HepG2 (cell line): Measurements from ENCODE around the gene PIGZ. TPM values are rescaled to one million over a fixed set of nuclear protein-coding genes. Genes with fewer than 3 reads are reported as not detected.

Experiments used
- AFF4 ChIP-seq: sonication (generic); formaldehyde crosslinking; IDR thresholded peaks from 2 replicates; pipeline ENCODE4 v1.4.0; 2020; ENCODE audit warnings: missing genetic modification reagents
- BCL6 ChIP-seq: IDR thresholded peaks from 2 replicates; pipeline ENCODE4 v1.6.1; 2016; ENCODE audit warnings: missing genetic modification reagents, missing compliant biosample characterization
- EP300 ChIP-seq, 3 experiments: sonication (generic) in 1 of 3; formaldehyde crosslinking in 1 of 3; IDR thresholded peaks; 2 replicates each; pipeline versions ENCODE4 v1.5.1 to v1.6.1; 2011 to 2020; ENCODE audit warnings: low read depth in 2 of 3, low read length in 2 of 3, borderline replicate concordance in 1 of 3, improper control_type of control experiment in 1 of 3, mild to moderate bottlenecking in 1 of 3, missing genetic modification reagents in 1 of 3, moderate library complexity in 1 of 3
- GATA4 ChIP-seq: sonication (generic); IDR thresholded peaks from 2 replicates; pipeline ENCODE4 v1.6.1; 2016; ENCODE audit warnings: antibody characterized with exemption, low read depth, borderline replicate concordance
- HDAC1 ChIP-seq: sonication (generic); formaldehyde crosslinking; IDR thresholded peaks from 2 replicates; pipeline ENCODE4 v1.5.1; 2020; ENCODE audit warnings: mild to moderate bottlenecking, missing genetic modification reagents
- HINFP ChIP-seq: sonication (generic); formaldehyde crosslinking; IDR thresholded peaks from 2 replicates; pipeline ENCODE4 v1.4.0; 2020; ENCODE audit warnings: low read depth, mild to moderate bottlenecking, missing genetic modification reagents
- HNRNPH1 ChIP-seq: fragments of 200-400 bp; formaldehyde crosslinking; optimal IDR thresholded peaks from 2 replicates; pipeline ENCODE3; 2017; ENCODE audit warnings: mild to moderate bottlenecking, low read depth, low read length
- HNRNPL ChIP-seq: fragments of 200-400 bp; formaldehyde crosslinking; IDR thresholded peaks from 2 replicates; pipeline ENCODE4 v1.6.1; 2017; ENCODE audit warnings: mild to moderate bottlenecking, low read depth, low read length
- MYNN ChIP-seq: sonication (generic); formaldehyde crosslinking; IDR thresholded peaks from 2 replicates; pipeline ENCODE4 v1.4.0; 2020; ENCODE audit warnings: mild to moderate bottlenecking, low read depth, missing genetic modification reagents
- NFKBIZ ChIP-seq: IDR thresholded peaks from 2 replicates; pipeline ENCODE4 v1.6.1; 2018; ENCODE audit warnings: missing genetic modification reagents, missing compliant biosample characterization
- PHF8 ChIP-seq: sonication (generic); formaldehyde crosslinking; IDR thresholded peaks from 2 replicates; pipeline ENCODE4 v1.5.0; 2020; ENCODE audit warnings: missing genetic modification reagents
- RBFOX2 ChIP-seq: fragments of 200-400 bp; formaldehyde crosslinking; IDR thresholded peaks from 2 replicates; pipeline ENCODE4 v1.6.1; 2017; ENCODE audit warnings: low read depth, mild to moderate bottlenecking, low read length
- SP140L ChIP-seq: sonication (generic); formaldehyde crosslinking; IDR thresholded peaks from 2 replicates; pipeline ENCODE4 v1.4.0; 2020; ENCODE audit warnings: missing genetic modification reagents, borderline replicate concordance
- SP2 ChIP-seq: sonication (generic); formaldehyde crosslinking; IDR thresholded peaks from 2 replicates; pipeline ENCODE4 v1.5.1; 2020; ENCODE audit warnings: mild to moderate bottlenecking, missing genetic modification reagents
- TBL1XR1 ChIP-seq: fragments of 150-350 bp; IDR thresholded peaks from 2 replicates; pipeline ENCODE4 v1.6.1; 2014; ENCODE audit warnings: borderline replicate concordance, low read length; ENCODE audit not compliant: partially characterized antibody
- ZBTB42 ChIP-seq: sonication (generic); formaldehyde crosslinking; IDR thresholded peaks from 2 replicates; pipeline ENCODE4 v1.5.0; 2020; ENCODE audit warnings: mild to moderate bottlenecking, missing genetic modification reagents
- ZEB1 ChIP-seq: IDR thresholded peaks from 2 replicates; pipeline ENCODE4 v1.6.1; 2012; ENCODE audit warnings: mild to moderate bottlenecking, low read depth, inconsistent platforms; ENCODE audit not compliant: insufficient replicate concordance
- ZFX ChIP-seq: sonication (generic); formaldehyde crosslinking; IDR thresholded peaks from 2 replicates; pipeline ENCODE4 v1.4.0; 2020; ENCODE audit warnings: mild to moderate bottlenecking, low read depth, missing genetic modification reagents, moderate library complexity
- ZNF30 ChIP-seq: sonication (generic); formaldehyde crosslinking; IDR thresholded peaks from 2 replicates; pipeline ENCODE4 v1.5.0; 2020; ENCODE audit warnings: mild to moderate bottlenecking, missing genetic modification reagents
- ZNF432 ChIP-seq: sonication (generic); formaldehyde crosslinking; IDR thresholded peaks from 2 replicates; pipeline ENCODE4 v1.5.0; 2020; ENCODE audit warnings: missing genetic modification reagents, mild to moderate bottlenecking, borderline replicate concordance
- ZNF552 ChIP-seq: sonication (generic); formaldehyde crosslinking; IDR thresholded peaks from 2 replicates; pipeline ENCODE4 v1.9.0; 2022; ENCODE audit warnings: missing genetic modification reagents, mild to moderate bottlenecking, borderline replicate concordance
- polyA plus RNA-seq, 8 experiments: library from polyadenylated mRNA; depleted of rRNA in 3 of 8; stranded (reverse) in 7 of 8; unstranded in 1 of 8; fragments of >200 nt; fragmentation: Illumina TruSeq in 4 of 8; extraction: Trizol in 4 of 8; gene quantifications; 2 replicates each; pipeline versions ENCODE4 v1.2.1 to v1.2.3, GENCODE V29; 2011 to 2016; ENCODE audit warnings: low read depth in 4 of 8, missing spikeins in 1 of 8, mixed read lengths in 1 of 8; ENCODE audit not compliant: insufficient read depth in 1 of 8
- total RNA-seq, 5 experiments: library from RNA; depleted of rRNA; stranded (reverse); fragments of >200 nt; fragmentation: Illumina TruSeq; extraction: Trizol; gene quantifications; 2 replicates each; pipeline ENCODE4 v1.2.3, GENCODE V29; 2016; ENCODE audit warnings: low read depth in 1 of 5

PIGZ gene
- total and polyA plus RNA-seq, 2 of the 13 experiments (the other 11 are each of a cell fraction or from before 2014, with no cell fraction given): 4.7 to 60.5 TPM

- TF ChIP-seq RBFOX2 (peak; percentile 99), HNRNPL (0 out of 2 replicates have a peak, but pooled peaks have one; percentile 73), ZNF30 (CRISPR knock-in tag) (peak; percentile 27; the same call in 1 of the 2 replicates), HDAC1 (CRISPR knock-in tag) (peak; percentile 98), ZFX (CRISPR knock-in tag) (peak; percentile 96), ZEB1 (no peak), HNRNPH1 (no peak), ZNF432 (no peak), BCL6 (CRISPR knock-in tag) (peak; percentile 74), ZNF552 (CRISPR knock-in tag) (0 out of 2 replicates have a peak, but pooled peaks have one; percentile 21), ZBTB42 (CRISPR knock-in tag) (no peak), GATA4 (peak; percentile 37; the same call in 1 of the 2 replicates), EP300 (IDR thresholded peaks at IDR 0.05; ENCODE audit: low read depth in 2 of 2, low read length in 2 of 2) (no peak), EP300 (CRISPR knock-in tag; IDR thresholded peaks at IDR 0.05; ENCODE audit: borderline replicate concordance) (peak; percentile 65; the same call in 1 of the 2 replicates), TBL1XR1 (no peak), MYNN (CRISPR knock-in tag) (peak; percentile 34; the same call in 1 of the 2 replicates), PHF8 (CRISPR knock-in tag) (peak; percentile 90), AFF4 (CRISPR knock-in tag) (peak; percentile 93), SP2 (CRISPR knock-in tag) (peak; percentile 83), NFKBIZ (CRISPR knock-in tag) (peak; percentile 91), SP140L (CRISPR knock-in tag) (peak; percentile 50; the same call in 1 of the 2 replicates), HINFP (peak; percentile 99)
Measured at GRCh38 chr3:196942226-196942914, 26.3 kb downstream of the PIGZ start, which contains the start of gene NCBP2 (continued).
